Transverse colon (tissue), 4 donors: ENCODE results near the gene ALS2CL.

Source experiments
- EP300 ChIP-seq: sonication (generic); formaldehyde crosslinking; IDR thresholded peaks from one replicate; pipeline ENCODE4 v1.6.1; 2017; ENCODE audit warnings: antibody characterized with exemption, low read depth
- POLR2AphosphoS5 ChIP-seq, 3 donors: sonication (generic); formaldehyde crosslinking; IDR thresholded peaks; one replicate each; pipeline ENCODE4 v1.6.1; 2016; ENCODE audit warnings: antibody characterized with exemption in 3 of 3
- TF ChIP-seq, protein P1 (sequence below), 5 experiments: fragments of 200-600 bp in 3 of 5; fragments of 450-650 bp in 2 of 5; sonication (generic) in 3 of 5; IDR thresholded peaks; 1 replicate in 2 of 5; 2 replicates in 3 of 5; pipeline ENCODE4 v1.5.1; 2016 to 2017; ENCODE audit warnings: antibody characterized with exemption in 5 of 5, inconsistent platforms in 3 of 5, mild to moderate bottlenecking in 2 of 5, moderate library complexity in 1 of 5

DNA sequence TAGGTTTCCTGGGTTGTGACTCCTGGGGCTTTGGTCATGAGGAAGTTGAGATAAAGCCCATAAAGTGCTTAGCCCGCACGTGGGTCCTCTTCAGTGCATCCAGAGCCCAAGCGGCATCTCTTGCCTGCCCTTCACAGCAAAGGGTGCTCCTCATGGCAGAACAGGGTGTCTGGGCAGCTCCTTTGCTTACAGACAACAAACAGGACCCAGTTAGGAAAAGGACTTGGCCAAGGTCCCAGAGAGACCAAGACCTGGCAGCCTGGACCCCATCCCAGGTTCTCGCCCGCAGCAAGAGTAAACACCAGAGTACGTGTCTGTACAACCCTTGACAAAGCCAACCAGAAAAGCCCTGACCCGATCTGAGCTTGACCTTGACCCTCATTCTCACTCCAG is 27.0 kb downstream of the ALS2CL start:
- TF ChIP-seq POLR2AphosphoS5 (IDR thresholded peaks at IDR 0.05) (no peak), EP300 (no peak)
- TF ChIP-seq, protein P1, sequence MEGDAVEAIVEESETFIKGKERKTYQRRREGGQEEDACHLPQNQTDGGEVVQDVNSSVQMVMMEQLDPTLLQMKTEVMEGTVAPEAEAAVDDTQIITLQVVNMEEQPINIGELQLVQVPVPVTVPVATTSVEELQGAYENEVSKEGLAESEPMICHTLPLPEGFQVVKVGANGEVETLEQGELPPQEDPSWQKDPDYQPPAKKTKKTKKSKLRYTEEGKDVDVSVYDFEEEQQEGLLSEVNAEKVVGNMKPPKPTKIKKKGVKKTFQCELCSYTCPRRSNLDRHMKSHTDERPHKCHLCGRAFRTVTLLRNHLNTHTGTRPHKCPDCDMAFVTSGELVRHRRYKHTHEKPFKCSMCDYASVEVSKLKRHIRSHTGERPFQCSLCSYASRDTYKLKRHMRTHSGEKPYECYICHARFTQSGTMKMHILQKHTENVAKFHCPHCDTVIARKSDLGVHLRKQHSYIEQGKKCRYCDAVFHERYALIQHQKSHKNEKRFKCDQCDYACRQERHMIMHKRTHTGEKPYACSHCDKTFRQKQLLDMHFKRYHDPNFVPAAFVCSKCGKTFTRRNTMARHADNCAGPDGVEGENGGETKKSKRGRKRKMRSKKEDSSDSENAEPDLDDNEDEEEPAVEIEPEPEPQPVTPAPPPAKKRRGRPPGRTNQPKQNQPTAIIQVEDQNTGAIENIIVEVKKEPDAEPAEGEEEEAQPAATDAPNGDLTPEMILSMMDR (IDR thresholded peaks at IDR 0.05) = no peak
